Activated T-helper 1 cell treated with anti-CD3 and anti-CD28 coated beads, Interleukin-12 subunit alpha, Interleukin-12 subunit beta, Interleukin-2, Interleukin-4 antibody, amounts not matched to agents 30 ng/mL and 10 ng/mL and 1 ng/mL, durations not matched to agents 14 hours and 24 hours and 36 hours (primary cell): ENCODE data around the gene SEMA4A. TPM values are rescaled to one million over a fixed set of nuclear protein-coding genes. Genes with fewer than 3 reads are reported as not detected.
"Not testable (repeated sequence)": the region's sequence is repeated elsewhere in the genome, so short reads cannot be mapped to it uniquely, and the experiment has no call there.

Experiments used
- DNase-seq: peaks from one replicate; pipeline ENCODE4 v3.0.0; 2021; ENCODE audit warnings: low spot score
- H3K27ac Mint-ChIP-seq: one replicate; pipeline ENCODE4 v1.8.0; 2021; ENCODE audit warnings: mild to moderate bottlenecking, mixed read lengths
- H3K27me3 Mint-ChIP-seq: one replicate; pipeline ENCODE4 v1.8.0; 2022; ENCODE audit warnings: mild to moderate bottlenecking, moderate library complexity, mixed read lengths; ENCODE audit not compliant: insufficient read depth
- H3K36me3 Mint-ChIP-seq: one replicate; pipeline ENCODE4 v1.8.0; 2021; ENCODE audit warnings: low read depth, mixed read lengths
- H3K4me1 Mint-ChIP-seq: one replicate; pipeline ENCODE4 v1.8.0; 2021; ENCODE audit warnings: low read depth, mixed read lengths
- H3K4me3 Mint-ChIP-seq: one replicate; pipeline ENCODE4 v1.8.0; 2021; ENCODE audit warnings: mild to moderate bottlenecking, moderate library complexity, mixed read lengths
- H3K9me3 Mint-ChIP-seq: one replicate; pipeline ENCODE4 v1.8.0; 2021; ENCODE audit warnings: mixed read lengths
- intact Hi-C: fragments of 100-400 bp; cut with micrococcal nuclease; formaldehyde crosslinking; loops from one replicate; pipeline ENCODE4 v1.15.1; 2024
- total RNA-seq: library from RNA; stranded (reverse); gene quantifications from 2 replicates; pipeline ENCODE4 v1.2.3, GENCODE V29; 2022

The SEMA4A gene
- total RNA-seq, 1 donor from 2014 or later = 9.0 TPM

- intact Hi-C loops = loop anchor here (10.0 kb wide), 2 partner anchors 335 to 555 kb away; partner anchors contain the start of genes GON4L, MRPL24 and SYT11
- H3K27me3 Mint-ChIP-seq, H3K4me3 Mint-ChIP-seq: not testable (repeated sequence)
Measured at GRCh38 chr1:156190265-156190664, 36.9 kb downstream of the SEMA4A start.

GRCh38 chr1:156191292-156191964 lies 38.0 kb downstream of the SEMA4A start:
- Mint-ChIP-seq H3K4me1 (peaks cover 35% of the 10 kb centered on the region), H3K27ac (no peak overlapping the region)
- intact Hi-C loops = loop anchor here (10.0 kb wide), 2 partner anchors 337 to 553 kb away; partner anchors contain the start of genes GON4L, MRPL24 and SYT11

More at GRCh38 chr1:156190265-156190664, 36.9 kb downstream of the SEMA4A start:
- H3K27ac Mint-ChIP-seq, DNase-seq: not testable (repeated sequence)
- Mint-ChIP-seq H3K36me3 (peaks cover 13% of the 10 kb centered on the region), H3K9me3 (peaks cover 12% of the 10 kb centered on the region), H3K4me1 (peaks cover 24% of the 10 kb centered on the region)

GRCh38 chr1:156193208-156193487 lies 39.8 kb downstream of the SEMA4A start:
- Mint-ChIP-seq H3K4me1 (peaks cover 49% of the 10 kb centered on the region), H3K4me3 (peak overlapping the region; percentile 94), H3K9me3 (peaks cover 6% of the 10 kb centered on the region), H3K27me3 (no peaks in the 10 kb centered on the region), H3K27ac (peak overlapping the region; percentile 87), H3K36me3 (peaks cover 28% of the 10 kb centered on the region)
- no peak for DNase-seq
- intact Hi-C loops = loop anchor here (1.0 to 10.0 kb wide), 7 partner anchors 32 to 552 kb away; partner anchors contain the start of genes CCT3, GON4L, MRPL24 and SMG5

More at GRCh38 chr1:156191292-156191964, 38.0 kb downstream of the SEMA4A start:
- DNase-seq = no peak
- Mint-ChIP-seq H3K27me3 (no peaks in the 10 kb centered on the region), H3K36me3 (peaks cover 22% of the 10 kb centered on the region), H3K9me3 (peaks cover 12% of the 10 kb centered on the region), H3K4me3 (peak overlapping the region; percentile 13)

- Mint-ChIP-seq H3K27me3 (no peaks in the 10 kb centered on the region), H3K9me3 (peaks cover 6% of the 10 kb centered on the region), H3K4me3 (peak within 1 kb of the TSS; percentile 94), H3K4me1 (peaks cover 54% of the 10 kb centered on the region), H3K36me3 (peaks cover 32% of the 10 kb centered on the region), H3K27ac (peak within 1 kb of the TSS; percentile 87)
- DNase-seq = peak; percentile 97
- intact Hi-C loops = loop anchor here (1.0 to 10.0 kb wide), 9 partner anchors 20 to 551 kb away; partner anchors contain the start of genes CCT3, GON4L, LAMTOR2 and MRPL24
Measured at GRCh38 chr1:156193488-156194299, 40.3 kb downstream of the SEMA4A start, which contains the start of gene SLC25A44. SLC25A44 (plus strand) TSS chr1:156194104; CDS start chr1:156199848, 5,744 bp downstream.

GRCh38 chr1:156194300-156194652 lies 40.9 kb downstream of the SEMA4A start:
- H3K36me3 Mint-ChIP-seq = peaks cover 36% of the 10 kb centered on the region
- H3K27ac Mint-ChIP-seq = peak overlapping the region; percentile 87
- peaks cover 2% of the 10 kb centered on the region for H3K9me3 Mint-ChIP-seq
- no peak for DNase-seq
- H3K27me3 Mint-ChIP-seq = no peaks in the 10 kb centered on the region
- intact Hi-C loops = loop anchor here (1.0 to 10.0 kb wide), 4 partner anchors 19 to 551 kb away; partner anchors contain the start of genes GON4L, LAMTOR2, MRPL24 and PMF1
- H3K4me1 Mint-ChIP-seq = peaks cover 60% of the 10 kb centered on the region
- peak overlapping the region; percentile 94 for H3K4me3 Mint-ChIP-seq

GRCh38 chr1:156195853-156196252 lies 42.5 kb downstream of the SEMA4A start:
- Mint-ChIP-seq H3K27ac (peak overlapping the region; percentile 84), H3K36me3 (peaks cover 50% of the 10 kb centered on the region), H3K4me3 (peak overlapping the region; percentile 94), H3K9me3 (no peaks in the 10 kb centered on the region), H3K27me3 (no peaks in the 10 kb centered on the region), H3K4me1 (peaks cover 75% of the 10 kb centered on the region)
- DNase-seq = no peak
- intact Hi-C loops = loop anchor here (5.0 to 10.0 kb wide), 3 partner anchors 306 to 549 kb away; partner anchors contain the start of genes GON4L, MEF2D, MRPL24 and SYT11

GRCh38 chr1:156196445-156196844 lies 43.1 kb downstream of the SEMA4A start:
- H3K36me3 Mint-ChIP-seq = peaks cover 50% of the 10 kb centered on the region
- H3K27me3 Mint-ChIP-seq = no peaks in the 10 kb centered on the region
- peaks cover 75% of the 10 kb centered on the region for H3K4me1 Mint-ChIP-seq
- no peak for DNase-seq
- intact Hi-C loops = loop anchor here (5.0 to 10.0 kb wide), 3 partner anchors 306 to 548 kb away; partner anchors contain the start of genes GON4L, MEF2D, MRPL24 and SYT11
- peak overlapping the region; percentile 84 for H3K27ac Mint-ChIP-seq
- H3K4me3 Mint-ChIP-seq = peak overlapping the region; percentile 94
- H3K9me3 Mint-ChIP-seq = no peaks in the 10 kb centered on the region

- intact Hi-C loops = loop anchor here (1.0 to 10.0 kb wide), 6 partner anchors 13 to 546 kb away; partner anchors contain the start of genes GON4L, MEF2D, MRPL24 and SYT11
- no peak for DNase-seq
- H3K4me1 Mint-ChIP-seq = peaks cover 60% of the 10 kb centered on the region
- peak overlapping the region; percentile 94 for H3K27ac Mint-ChIP-seq
- no peaks in the 10 kb centered on the region for H3K27me3 Mint-ChIP-seq
- H3K36me3 Mint-ChIP-seq = peaks cover 47% of the 10 kb centered on the region
- H3K9me3 Mint-ChIP-seq = no peaks in the 10 kb centered on the region
- peak overlapping the region; percentile 78 for H3K4me3 Mint-ChIP-seq
Measured at GRCh38 chr1:156198831-156199349, 45.5 kb downstream of the SEMA4A start.

- peak overlapping the region; percentile 94 for H3K27ac Mint-ChIP-seq
- H3K27me3 Mint-ChIP-seq = no peaks in the 10 kb centered on the region
- no peaks in the 10 kb centered on the region for H3K9me3 Mint-ChIP-seq
- H3K4me3 Mint-ChIP-seq = peak overlapping the region; percentile 78
- H3K4me1 Mint-ChIP-seq = peaks cover 51% of the 10 kb centered on the region
- H3K36me3 Mint-ChIP-seq = peaks cover 45% of the 10 kb centered on the region
- no peak for DNase-seq
- intact Hi-C loops = no loop called here
Measured at GRCh38 chr1:156200044-156200443, 46.7 kb downstream of the SEMA4A start.

GRCh38 chr1:156203331-156203730 lies 49.9 kb downstream of the SEMA4A start:
- Mint-ChIP-seq H3K9me3 (no peaks in the 10 kb centered on the region), H3K4me3 (no peak overlapping the region), H3K36me3 (peaks cover 38% of the 10 kb centered on the region), H3K4me1 (peaks cover 30% of the 10 kb centered on the region), H3K27me3 (no peaks in the 10 kb centered on the region), H3K27ac (no peak overlapping the region)
- DNase-seq = no peak
- intact Hi-C loops = no loop called here

- DNase-seq = no peak
- Mint-ChIP-seq H3K27me3 (no peaks in the 10 kb centered on the region), H3K27ac (no peak overlapping the region), H3K4me3 (no peak overlapping the region), H3K4me1 (peaks cover 30% of the 10 kb centered on the region), H3K36me3 (peaks cover 39% of the 10 kb centered on the region), H3K9me3 (no peaks in the 10 kb centered on the region)
- intact Hi-C loops = no loop called here
Measured at GRCh38 chr1:156204686-156205085, 51.3 kb downstream of the SEMA4A start.

- Mint-ChIP-seq H3K27ac (peak overlapping the region; percentile 60), H3K9me3 (no peaks in the 10 kb centered on the region), H3K36me3 (peaks cover 45% of the 10 kb centered on the region), H3K27me3 (no peaks in the 10 kb centered on the region), H3K4me3 (no peak overlapping the region), H3K4me1 (peaks cover 45% of the 10 kb centered on the region)
- intact Hi-C loops = loop anchor here (10.0 kb wide), 1 partner anchor 886 kb away; the partner anchor contains the start of gene RUSC1
- no peak for DNase-seq
Measured at GRCh38 chr1:156211243-156211642, 57.9 kb downstream of the SEMA4A start.
